ENCODE results near the gene PGAP2. TPM values are rescaled to one million over a fixed set of nuclear protein-coding genes. Genes with fewer than 3 reads are reported as not detected.

The PGAP2 gene
- total RNA-seq, 1 experiment from 2014 or later, result 39.5 TPM

DNA sequence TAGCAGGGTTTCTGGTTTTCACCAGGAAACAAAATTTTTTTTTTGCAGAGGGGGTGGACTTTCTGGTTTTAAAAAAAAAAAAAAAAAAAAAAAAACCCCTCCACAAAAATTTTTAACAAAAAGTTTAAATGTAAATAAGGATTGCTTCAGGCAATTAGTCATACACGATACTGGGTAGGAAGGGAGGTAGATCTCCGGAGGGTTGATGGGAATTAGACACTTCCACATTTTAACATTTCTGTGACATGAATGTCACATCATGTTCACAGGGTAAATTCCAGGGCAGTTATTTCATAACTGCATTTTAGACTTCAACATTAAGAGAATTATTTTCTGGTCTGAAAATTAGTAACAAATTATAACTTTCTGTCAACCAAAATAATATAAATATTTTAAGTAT, 26.9 kb upstream of the PGAP2 start:
- no peaks in the 10 kb centered on the region for H3K9me3 ChIP-seq (ENCODE audit: insufficient read depth, low read depth)
- no peak overlapping the region for H2AFZ ChIP-seq
- 0 out of 2 replicates have a peak, but pooled peaks cover 6% of the 10 kb centered on the region for H3K36me3 ChIP-seq (ENCODE audit: low read depth)
- ChIA-PET POLR2A (ENCODE audit: unreplicated experiment) (no interaction called here), CTCF (no interaction called here)
- H3K27ac ChIP-seq, result peak overlapping the region; percentile 41; the same call in 1 of the 2 replicates
- H3K4me2 ChIP-seq, result no peak overlapping the region
- no peaks in the 10 kb centered on the region for H3K9me2 ChIP-seq (ENCODE audit: insufficient read depth)
- peaks cover 45% of the 10 kb centered on the region for H3K79me2 ChIP-seq (ENCODE audit: low read depth)
- TF ChIP-seq, protein P1, sequence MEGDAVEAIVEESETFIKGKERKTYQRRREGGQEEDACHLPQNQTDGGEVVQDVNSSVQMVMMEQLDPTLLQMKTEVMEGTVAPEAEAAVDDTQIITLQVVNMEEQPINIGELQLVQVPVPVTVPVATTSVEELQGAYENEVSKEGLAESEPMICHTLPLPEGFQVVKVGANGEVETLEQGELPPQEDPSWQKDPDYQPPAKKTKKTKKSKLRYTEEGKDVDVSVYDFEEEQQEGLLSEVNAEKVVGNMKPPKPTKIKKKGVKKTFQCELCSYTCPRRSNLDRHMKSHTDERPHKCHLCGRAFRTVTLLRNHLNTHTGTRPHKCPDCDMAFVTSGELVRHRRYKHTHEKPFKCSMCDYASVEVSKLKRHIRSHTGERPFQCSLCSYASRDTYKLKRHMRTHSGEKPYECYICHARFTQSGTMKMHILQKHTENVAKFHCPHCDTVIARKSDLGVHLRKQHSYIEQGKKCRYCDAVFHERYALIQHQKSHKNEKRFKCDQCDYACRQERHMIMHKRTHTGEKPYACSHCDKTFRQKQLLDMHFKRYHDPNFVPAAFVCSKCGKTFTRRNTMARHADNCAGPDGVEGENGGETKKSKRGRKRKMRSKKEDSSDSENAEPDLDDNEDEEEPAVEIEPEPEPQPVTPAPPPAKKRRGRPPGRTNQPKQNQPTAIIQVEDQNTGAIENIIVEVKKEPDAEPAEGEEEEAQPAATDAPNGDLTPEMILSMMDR (conservative IDR thresholded peaks at IDR 0.05), result no peak
- no peak for TF ChIP-seq EZH2 (IDR thresholded peaks at IDR 0.05; ENCODE audit: low read depth)
- H3K27me3 ChIP-seq (ENCODE audit: insufficient read depth, low read depth), result no peaks in the 10 kb centered on the region
- no peak overlapping the region for H3K4me3 ChIP-seq
- peaks cover 7% of the 10 kb centered on the region; the same call in 1 of the 2 replicates for H3F3A ChIP-seq (ENCODE audit: insufficient read depth, low read depth)
- no peak for DNase-seq
- no TSS peak for BruUV-seq (replicated peaks)
- no peaks in the 10 kb centered on the region for H3K4me1 ChIP-seq (replicated peaks; ENCODE audit: insufficient read depth)
- peaks cover 27% of the 10 kb centered on the region for H4K20me1 ChIP-seq (ENCODE audit: insufficient read depth)
- intact Hi-C loops (cut with micrococcal nuclease; ENCODE audit: unreplicated experiment), result no loop called here

DNA sequence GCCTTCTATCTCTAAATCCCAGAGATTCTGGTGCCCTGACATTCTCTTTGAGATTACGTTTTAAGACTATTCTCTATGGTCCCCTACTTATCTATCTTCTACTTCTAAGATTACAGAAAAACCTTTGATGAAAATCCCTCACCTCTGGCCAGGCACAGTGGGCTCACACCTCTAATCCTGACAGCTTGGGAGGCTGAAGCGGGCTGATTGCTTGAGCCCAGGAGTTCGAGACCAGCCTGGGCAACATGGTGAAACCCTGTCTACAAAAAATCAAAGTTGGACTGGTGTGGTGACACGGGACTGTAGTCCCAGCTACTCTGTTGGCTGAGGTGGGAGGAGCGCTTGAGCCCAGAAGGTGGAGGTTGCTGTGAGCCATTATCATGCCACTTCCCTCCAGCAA, 25.4 kb upstream of the PGAP2 start:
- no peak overlapping the region for H3K4me2 ChIP-seq
- no peaks in the 10 kb centered on the region for H3K9me3 ChIP-seq (ENCODE audit: insufficient read depth, low read depth)
- H4K20me1 ChIP-seq (ENCODE audit: insufficient read depth), result peaks cover 37% of the 10 kb centered on the region
- 0 out of 2 replicates have a peak, but pooled peaks cover 6% of the 10 kb centered on the region for H3K36me3 ChIP-seq (ENCODE audit: low read depth)
- no peak overlapping the region for H2AFZ ChIP-seq
- ChIA-PET POLR2A (ENCODE audit: unreplicated experiment) (no interaction called here), CTCF (no interaction called here)
- H3K27me3 ChIP-seq (ENCODE audit: insufficient read depth, low read depth), result no peaks in the 10 kb centered on the region
- no peak for DNase-seq
- BruUV-seq (replicated peaks), result no TSS peak
- H3F3A ChIP-seq (ENCODE audit: insufficient read depth, low read depth), result peaks cover 7% of the 10 kb centered on the region; the same call in 1 of the 2 replicates
- H3K79me2 ChIP-seq (ENCODE audit: low read depth), result peaks cover 61% of the 10 kb centered on the region
- H3K4me3 ChIP-seq, result no peak overlapping the region
- TF ChIP-seq EZH2 (IDR thresholded peaks at IDR 0.05; ENCODE audit: low read depth), result no peak
- TF ChIP-seq, protein P1 (conservative IDR thresholded peaks at IDR 0.05), result no peak
- H3K4me1 ChIP-seq (replicated peaks; ENCODE audit: insufficient read depth), result no peaks in the 10 kb centered on the region
- H3K9me2 ChIP-seq (ENCODE audit: insufficient read depth), result no peaks in the 10 kb centered on the region
- intact Hi-C loops (cut with micrococcal nuclease; ENCODE audit: unreplicated experiment), result no loop called here
- no peak overlapping the region for H3K27ac ChIP-seq

DNA sequence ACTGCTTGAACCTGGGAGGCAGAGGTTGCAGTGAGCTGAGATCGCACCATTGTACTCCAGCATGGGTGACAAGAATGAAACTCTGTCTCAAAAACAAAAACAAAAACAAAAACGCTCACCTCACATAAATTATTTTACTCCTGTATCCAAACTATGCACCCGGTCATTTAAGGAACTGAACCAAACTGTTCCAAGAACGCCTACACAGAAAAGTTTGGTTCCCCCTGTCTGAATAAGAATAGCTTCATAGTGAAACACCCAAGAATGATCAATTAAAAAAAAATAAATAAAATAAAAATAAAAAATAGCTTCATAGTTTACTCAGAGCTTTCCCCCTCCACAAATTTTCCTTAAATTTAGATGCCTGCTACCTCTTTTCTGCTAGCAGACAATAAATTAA, 24.7 kb upstream of the PGAP2 start:
- no peak for TF ChIP-seq EZH2 (IDR thresholded peaks at IDR 0.05; ENCODE audit: low read depth)
- TF ChIP-seq, protein P1 (conservative IDR thresholded peaks at IDR 0.05), result no peak
- H3K79me2 ChIP-seq (ENCODE audit: low read depth), result peaks cover 67% of the 10 kb centered on the region
- CTCF ChIA-PET, result no interaction called here
- H4K20me1 ChIP-seq (ENCODE audit: insufficient read depth), result peaks cover 37% of the 10 kb centered on the region
- H3K4me1 ChIP-seq (replicated peaks; ENCODE audit: insufficient read depth), result no peaks in the 10 kb centered on the region
- peaks cover 7% of the 10 kb centered on the region; the same call in 1 of the 2 replicates for H3F3A ChIP-seq (ENCODE audit: insufficient read depth, low read depth)
- POLR2A ChIA-PET (ENCODE audit: unreplicated experiment), result interaction anchor here (0.6 kb wide), 1 partner anchor 32 kb away, joined by 3 read pairs; no protein-coding TSS in a partner anchor
- BruUV-seq (replicated peaks), result no TSS peak
- intact Hi-C loops (cut with micrococcal nuclease; ENCODE audit: unreplicated experiment), result no loop called here
- H3K27ac ChIP-seq, result no peak overlapping the region
- no peak overlapping the region for H3K4me3 ChIP-seq
- H2AFZ ChIP-seq, result no peak overlapping the region
- H3K36me3 ChIP-seq (ENCODE audit: low read depth), result 0 out of 2 replicates have a peak, but pooled peaks cover 6% of the 10 kb centered on the region
- H3K9me2 ChIP-seq (ENCODE audit: insufficient read depth), result no peaks in the 10 kb centered on the region
- DNase-seq, result no peak
- H3K27me3 ChIP-seq (ENCODE audit: insufficient read depth, low read depth), result no peaks in the 10 kb centered on the region
- H3K9me3 ChIP-seq (ENCODE audit: insufficient read depth, low read depth), result no peaks in the 10 kb centered on the region
- no peak overlapping the region for H3K4me2 ChIP-seq

Data from PC-9 (cell line).